NCI-H345 (cell line): ENCODE measurements around the gene ARHGAP31.
"Not testable (repeated sequence)": the region's sequence is repeated elsewhere in the genome, so short reads cannot be mapped to it uniquely, and the experiment has no call there.

Experiments
- DNase-seq: peaks from one replicate; lab custom pipeline; 2025; lab: John Stamatoyannopoulos, UW

The ARHGAP31 gene, protein sequence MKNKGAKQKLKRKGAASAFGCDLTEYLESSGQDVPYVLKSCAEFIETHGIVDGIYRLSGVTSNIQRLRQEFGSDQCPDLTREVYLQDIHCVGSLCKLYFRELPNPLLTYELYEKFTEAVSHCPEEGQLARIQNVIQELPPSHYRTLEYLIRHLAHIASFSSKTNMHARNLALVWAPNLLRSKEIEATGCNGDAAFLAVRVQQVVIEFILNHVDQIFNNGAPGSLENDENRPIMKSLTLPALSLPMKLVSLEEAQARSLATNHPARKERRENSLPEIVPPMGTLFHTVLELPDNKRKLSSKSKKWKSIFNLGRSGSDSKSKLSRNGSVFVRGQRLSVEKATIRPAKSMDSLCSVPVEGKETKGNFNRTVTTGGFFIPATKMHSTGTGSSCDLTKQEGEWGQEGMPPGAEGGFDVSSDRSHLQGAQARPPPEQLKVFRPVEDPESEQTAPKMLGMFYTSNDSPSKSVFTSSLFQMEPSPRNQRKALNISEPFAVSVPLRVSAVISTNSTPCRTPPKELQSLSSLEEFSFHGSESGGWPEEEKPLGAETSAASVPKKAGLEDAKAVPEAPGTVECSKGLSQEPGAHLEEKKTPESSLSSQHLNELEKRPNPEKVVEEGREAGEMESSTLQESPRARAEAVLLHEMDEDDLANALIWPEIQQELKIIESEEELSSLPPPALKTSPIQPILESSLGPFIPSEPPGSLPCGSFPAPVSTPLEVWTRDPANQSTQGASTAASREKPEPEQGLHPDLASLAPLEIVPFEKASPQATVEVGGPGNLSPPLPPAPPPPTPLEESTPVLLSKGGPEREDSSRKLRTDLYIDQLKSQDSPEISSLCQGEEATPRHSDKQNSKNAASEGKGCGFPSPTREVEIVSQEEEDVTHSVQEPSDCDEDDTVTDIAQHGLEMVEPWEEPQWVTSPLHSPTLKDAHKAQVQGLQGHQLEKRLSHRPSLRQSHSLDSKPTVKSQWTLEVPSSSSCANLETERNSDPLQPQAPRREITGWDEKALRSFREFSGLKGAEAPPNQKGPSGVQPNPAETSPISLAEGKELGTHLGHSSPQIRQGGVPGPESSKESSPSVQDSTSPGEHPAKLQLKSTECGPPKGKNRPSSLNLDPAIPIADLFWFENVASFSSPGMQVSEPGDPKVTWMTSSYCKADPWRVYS (N-terminal part only)

DNA sequence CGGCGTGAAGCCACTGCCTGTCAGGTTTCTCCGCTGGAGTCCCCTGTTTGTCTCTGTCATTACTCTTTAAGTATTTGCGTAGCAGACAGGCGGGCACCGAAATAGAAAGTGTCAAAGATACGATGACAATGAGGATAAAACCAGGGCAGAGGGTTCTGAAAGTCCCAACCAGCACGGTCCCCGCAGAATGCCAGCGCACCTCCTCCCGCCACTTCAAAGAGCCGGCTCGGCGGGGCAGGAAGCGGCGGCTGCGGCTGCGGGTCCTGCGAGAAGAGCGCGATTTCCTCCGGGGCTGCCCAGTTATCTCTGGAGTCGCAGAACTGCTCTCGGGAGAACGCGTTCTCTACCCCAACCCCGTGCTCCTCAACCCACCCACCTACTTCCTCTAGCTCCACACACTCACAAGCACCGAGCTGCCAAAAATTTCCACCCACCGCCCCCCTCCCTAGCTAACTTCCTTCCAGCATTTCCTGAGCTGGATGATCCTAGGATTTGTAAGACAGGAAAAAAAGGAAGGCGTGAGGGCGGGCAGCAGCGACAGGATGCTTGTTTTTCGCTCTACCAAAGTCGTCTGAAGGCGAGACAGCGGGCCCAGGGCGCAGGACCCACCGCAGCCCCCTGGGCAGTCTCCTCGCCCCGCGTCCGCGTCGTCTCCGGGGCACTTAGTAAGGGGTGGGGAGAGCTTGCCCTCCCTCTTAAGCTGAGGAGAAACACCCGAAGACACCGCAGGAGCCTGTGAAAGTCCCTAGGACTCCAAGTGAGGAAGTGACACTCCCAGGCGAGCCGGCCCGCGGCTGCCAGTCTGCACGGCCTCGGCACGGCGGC is at the start of gene ARHGAP31:
Gene ARHGAP31 (plus strand): TSS at position 513 of the 825 bp plus-strand sequence. CDS start 522 bp downstream, outside the sequence.
- peak; percentile 35 for DNase-seq

DNA sequence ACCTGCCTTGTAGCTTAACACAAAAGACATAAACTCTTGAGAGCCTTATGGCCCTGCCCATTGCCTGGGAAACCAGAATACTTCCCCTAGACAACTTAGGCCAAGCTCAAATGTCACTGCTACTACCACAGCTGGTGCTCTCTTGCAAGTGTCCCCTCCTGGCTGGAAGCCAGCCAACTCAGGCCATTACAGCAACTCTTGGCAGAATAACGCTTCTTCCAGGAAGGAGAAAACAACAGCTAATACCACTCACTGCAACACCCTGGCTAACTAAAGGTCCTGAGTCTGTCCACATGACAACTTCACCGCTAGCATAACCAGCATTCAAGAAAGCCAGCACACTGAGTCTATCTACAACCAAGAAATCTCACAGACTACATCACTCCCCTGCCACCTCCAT is 48.4 kb upstream of the ARHGAP31 start:
- DNase-seq = no peak

DNA sequence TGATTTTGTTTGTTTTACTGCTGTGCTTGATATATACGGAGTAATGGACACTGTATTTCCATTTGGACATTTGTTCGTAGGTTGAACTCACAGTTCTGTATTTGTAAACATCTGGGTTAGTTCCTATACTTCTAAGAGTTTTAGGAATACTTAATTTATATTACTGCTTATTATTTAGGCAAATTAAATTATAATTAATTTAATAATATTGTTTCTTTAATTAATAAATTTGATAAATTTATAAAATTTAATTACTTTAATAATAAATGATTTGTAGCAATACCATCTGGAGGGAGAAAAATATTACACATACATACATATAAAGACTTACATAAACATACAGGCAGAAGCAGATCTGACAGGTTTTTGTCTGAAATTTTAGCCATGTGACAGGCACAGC is 39.0 kb upstream of the ARHGAP31 start:
- no peak for DNase-seq

GRCh38 chr3:119257111-119257510 is 37.1 kb upstream of the ARHGAP31 start:
- no peak for DNase-seq

GRCh38 chr3:119257654-119258410 is 36.4 kb upstream of the ARHGAP31 start:
- no peak for DNase-seq

DNA sequence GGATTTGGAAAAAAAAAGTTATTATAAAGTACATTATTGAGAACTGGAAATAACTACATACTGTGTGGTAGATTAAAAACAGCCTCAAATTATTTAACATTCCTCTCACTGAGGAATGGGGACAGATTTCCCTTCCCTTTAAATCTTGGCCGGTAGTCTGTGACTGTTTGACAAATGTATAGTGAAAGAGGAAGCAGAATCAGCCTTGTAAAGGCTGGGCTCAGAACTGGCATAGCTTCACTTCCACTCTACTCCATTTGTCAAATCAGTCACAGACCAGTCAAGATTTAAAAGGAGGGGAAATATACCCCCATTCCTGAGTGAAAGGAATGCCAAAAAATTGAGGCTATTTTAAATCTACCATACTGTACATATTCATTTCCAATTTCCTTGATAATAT is 35.3 kb upstream of the ARHGAP31 start:
- no peak for DNase-seq

GRCh38 chr3:119259821-119260220 is 34.4 kb upstream of the ARHGAP31 start:
- no peak for DNase-seq

DNA sequence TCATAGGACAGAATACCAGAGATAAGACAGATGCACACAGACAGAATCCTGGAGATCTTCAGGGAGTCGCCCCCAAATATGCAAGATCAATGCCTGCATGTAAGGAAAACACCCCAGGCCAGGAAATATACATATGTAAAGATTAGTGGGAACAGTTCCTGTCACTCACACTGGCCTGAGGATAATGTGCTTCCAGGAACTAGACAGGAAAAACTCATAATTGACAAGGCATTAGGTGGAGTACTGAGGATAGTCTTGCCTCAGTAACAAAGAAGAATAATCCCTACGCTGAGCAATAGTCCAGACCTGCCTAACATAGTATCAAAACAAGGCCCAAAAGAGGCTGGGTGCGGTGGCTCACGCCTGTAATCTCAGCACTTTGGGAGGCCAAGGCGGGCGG is 33.1 kb upstream of the ARHGAP31 start:
- DNase-seq = no peak

GRCh38 chr3:119270212-119270611 is 24.0 kb upstream of the ARHGAP31 start:
- not testable (repeated sequence) for DNase-seq

DNA sequence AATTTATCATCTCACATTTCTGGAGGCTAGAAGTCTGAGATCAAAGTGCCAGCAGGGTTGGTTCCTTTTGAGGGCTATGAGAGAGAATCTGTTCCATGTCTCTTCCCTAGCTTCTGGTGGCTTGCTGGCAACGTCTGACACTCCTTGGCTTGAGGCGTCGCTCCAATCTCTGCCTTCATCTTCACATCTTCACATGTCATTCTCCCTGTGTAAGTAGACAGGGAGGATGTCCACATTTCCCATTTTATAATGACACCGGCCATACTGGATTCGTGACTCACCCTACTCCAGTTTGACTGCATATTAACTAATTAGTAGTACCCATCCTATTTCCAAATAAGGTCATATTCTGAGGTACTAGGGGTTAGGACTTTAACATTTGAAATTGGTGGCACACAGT is 17.5 kb upstream of the ARHGAP31 start:
- no peak for DNase-seq

DNA sequence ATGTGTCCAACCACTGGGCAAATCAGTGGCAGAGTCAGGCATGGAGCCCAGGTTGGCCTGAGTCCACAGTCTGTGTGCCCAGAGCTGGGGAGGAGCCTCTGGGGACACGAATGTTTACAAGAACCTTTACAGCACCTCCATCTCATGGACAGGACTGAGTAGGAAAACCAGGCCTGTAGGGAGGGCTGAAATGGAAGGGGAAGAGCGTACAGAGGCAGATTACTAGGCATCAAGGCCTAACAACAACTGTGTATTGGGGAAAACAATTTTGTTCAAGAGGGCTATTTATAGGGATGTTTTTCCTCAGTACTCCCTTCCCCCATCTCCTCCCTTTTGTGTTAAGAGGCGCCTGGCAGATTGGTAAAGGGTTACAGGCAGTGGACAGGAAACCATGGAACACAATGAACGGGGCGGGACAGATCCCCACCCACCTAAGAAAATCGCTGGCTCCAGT is 15.1 kb upstream of the ARHGAP31 start:
- peak; percentile 27 for DNase-seq

DNA sequence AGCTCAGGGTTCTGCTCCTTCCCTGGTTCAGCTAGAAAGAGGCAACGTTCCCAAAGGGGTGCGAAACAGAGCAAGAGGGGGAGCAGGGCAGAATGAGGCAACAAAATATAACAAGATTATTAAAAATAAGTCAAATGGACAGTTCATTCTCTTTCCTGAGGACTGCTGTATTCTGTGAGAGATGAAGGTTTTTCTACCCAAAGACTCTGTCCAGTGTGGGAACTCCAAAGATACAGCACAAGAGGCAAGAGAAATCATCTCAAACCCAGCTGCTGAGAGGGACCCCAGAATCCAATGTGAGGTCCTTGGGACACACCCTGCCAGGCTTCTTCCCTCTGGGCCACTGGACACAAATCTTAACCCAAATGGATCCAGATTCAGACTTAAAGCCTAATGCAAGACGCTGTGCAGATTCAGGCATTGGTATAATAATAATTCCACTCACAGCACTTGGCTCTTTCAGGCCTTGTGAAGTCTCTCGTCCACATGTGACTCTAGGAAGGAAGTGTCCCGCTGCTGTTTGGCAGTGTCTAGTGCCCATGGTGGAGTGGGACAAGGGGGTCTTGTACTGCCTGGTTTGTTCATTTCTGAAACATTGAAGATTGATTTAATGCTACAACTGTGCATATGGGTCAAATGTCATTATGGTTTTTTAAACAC is 14.5 kb upstream of the ARHGAP31 start:
- DNase-seq = no peak

DNA sequence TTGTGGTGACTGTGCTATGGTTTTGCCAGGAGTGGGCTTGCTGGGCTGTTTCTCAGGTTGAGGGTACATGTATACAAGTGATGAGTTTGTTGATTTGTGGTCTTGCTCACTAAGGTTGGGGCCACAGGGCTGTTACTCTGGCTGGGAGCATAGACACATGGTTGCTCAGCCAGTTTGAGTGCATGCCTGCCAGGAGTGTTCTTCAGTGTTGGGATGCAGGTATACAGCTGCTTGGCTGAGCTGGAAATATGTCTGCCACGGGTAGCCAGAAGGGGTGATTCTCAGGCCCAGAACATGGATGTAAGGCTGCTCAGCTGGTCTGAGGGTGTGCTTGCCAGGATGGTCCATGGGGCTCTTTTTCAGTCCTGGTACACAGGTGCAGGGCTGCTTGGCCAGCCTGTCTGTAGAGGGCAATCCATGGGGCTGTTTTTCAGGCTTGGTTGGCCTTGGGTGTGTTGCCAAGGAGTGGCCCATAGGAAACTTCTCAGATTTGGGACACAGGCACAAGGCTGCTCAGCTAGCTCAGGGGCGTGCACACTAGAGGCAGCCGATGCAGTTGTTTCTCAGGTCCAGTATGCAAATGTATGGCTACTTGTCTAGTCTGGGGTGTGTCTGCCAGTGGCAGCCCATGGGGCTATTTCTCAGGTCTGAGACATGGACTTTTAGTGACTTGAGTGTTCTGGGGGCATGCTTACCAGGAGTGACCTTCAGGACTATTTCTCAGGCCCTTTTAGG is 5.3 kb upstream of the ARHGAP31 start:
- no peak for DNase-seq

- no peak for DNase-seq
Measured at GRCh38 chr3:119289404-119289770, 4.8 kb upstream of the ARHGAP31 start.

GRCh38 chr3:119290613-119291012 is 3.6 kb upstream of the ARHGAP31 start:
- DNase-seq = no peak

DNA sequence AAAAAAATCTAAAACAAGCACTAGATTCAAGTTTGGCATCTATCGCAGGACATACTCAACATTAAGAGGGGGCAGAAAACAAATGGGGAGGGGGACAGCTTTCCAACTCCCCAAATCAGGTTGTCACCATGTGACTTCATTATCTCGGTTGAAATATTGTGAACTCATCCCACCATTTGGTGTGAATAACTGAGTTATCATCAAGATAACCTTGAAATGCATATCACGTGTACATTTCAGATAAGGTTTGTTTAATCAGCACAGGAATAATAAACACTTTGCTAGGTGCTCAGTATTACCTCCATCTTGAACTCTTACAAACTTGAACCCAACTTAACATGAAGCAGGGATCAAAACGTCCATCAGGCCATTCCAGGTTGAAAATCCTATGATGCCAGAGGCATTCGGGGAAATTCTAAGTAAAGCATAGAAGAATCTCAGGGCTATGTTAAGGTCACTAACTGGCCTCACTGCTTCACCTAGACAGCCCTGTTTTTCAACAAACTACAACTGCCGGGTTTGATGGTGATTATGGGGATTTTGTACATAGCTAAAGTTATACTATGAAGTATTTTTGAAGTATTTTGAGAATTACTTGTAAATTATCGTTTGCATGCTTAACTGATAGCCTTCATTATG is 3.0 kb upstream of the ARHGAP31 start:
- no peak for DNase-seq

GRCh38 chr3:119292666-119293065 is 1.5 kb upstream of the ARHGAP31 start:
- DNase-seq = no peak

DNA sequence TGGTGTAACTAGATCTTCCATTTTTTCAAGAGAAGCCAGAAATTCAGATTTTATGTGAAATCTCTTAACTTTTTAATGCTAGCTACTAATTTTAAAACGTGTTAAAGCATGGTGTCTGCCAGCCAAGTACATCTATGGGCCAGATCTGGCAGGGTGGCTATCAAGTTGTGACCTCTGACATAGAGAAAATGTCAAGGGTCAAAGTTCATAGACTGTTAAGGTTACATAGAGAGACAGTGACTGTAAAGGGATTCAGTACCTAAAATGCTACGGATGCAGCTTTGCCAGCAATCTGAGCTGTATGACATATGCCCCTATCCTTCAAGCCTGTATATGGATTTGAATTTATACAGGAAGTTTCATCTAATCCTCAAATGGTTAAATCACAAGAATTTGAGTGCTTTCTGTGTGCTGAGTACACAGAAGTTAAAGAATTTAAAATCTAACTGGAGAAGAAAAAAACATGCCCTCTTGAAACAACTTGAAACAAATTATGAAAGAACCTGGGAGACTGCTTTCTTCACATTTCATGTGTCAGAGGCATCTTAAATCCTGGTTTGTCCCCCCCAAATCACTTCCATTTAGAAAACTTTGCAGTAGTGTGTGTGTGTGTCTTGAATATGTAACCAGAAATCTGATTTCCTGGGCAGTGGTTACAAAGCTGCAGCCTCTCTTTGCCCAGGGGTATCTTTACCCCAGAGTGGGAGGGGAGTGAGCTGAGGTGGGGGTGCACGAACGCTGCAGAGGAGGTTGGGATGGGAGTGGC is 895 bp upstream of the ARHGAP31 start:
- DNase-seq = no peak
